OCI-LY1 (cell line): ENCODE data around the gene B4GALT4.

Experiments used
- EZH2 ChIP-seq: fragments of 200-600 bp; sonication (generic), shearing (Covaris generic); IDR thresholded peaks from 2 replicates; pipeline ENCODE4 v1.8.0; 2017; ENCODE audit warnings: borderline replicate concordance, mixed run types, mild to moderate bottlenecking, antibody characterized with exemption, low read length, moderate library complexity, mixed read lengths
- TF ChIP-seq, protein P1 (sequence below): fragments of 200-600 bp; sonication (generic), shearing (Covaris generic); IDR thresholded peaks from 2 replicates; pipeline ENCODE4 v1.5.1; 2017; ENCODE audit warnings: mild to moderate bottlenecking, antibody characterized with exemption, low read length, moderate library complexity, mixed read lengths

GRCh38 chr3:119220970-119221667 is 19.6 kb downstream of the B4GALT4 start:
- TF ChIP-seq, protein P1, sequence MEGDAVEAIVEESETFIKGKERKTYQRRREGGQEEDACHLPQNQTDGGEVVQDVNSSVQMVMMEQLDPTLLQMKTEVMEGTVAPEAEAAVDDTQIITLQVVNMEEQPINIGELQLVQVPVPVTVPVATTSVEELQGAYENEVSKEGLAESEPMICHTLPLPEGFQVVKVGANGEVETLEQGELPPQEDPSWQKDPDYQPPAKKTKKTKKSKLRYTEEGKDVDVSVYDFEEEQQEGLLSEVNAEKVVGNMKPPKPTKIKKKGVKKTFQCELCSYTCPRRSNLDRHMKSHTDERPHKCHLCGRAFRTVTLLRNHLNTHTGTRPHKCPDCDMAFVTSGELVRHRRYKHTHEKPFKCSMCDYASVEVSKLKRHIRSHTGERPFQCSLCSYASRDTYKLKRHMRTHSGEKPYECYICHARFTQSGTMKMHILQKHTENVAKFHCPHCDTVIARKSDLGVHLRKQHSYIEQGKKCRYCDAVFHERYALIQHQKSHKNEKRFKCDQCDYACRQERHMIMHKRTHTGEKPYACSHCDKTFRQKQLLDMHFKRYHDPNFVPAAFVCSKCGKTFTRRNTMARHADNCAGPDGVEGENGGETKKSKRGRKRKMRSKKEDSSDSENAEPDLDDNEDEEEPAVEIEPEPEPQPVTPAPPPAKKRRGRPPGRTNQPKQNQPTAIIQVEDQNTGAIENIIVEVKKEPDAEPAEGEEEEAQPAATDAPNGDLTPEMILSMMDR = no peak
- no peak for TF ChIP-seq EZH2
